GM19025 (cell line): ENCODE results near the gene TRMT61A.
A peak's percentile ranks its signal among the peaks of the same experiment; 100 is the strongest.
"Not testable (repeated sequence)": the region's sequence is repeated elsewhere in the genome, so short reads cannot be mapped to it uniquely, and the experiment has no call there.

Experiments
- ATAC-seq: cut with Tn5 transposase; IDR thresholded peaks from one replicate; pipeline ENCODE4 v1.9.1; 2021; ENCODE audit warnings: mild to moderate bottlenecking, low read depth, moderate library complexity; ENCODE audit not compliant: unreplicated experiment

TRMT61A gene

GRCh38 chr14:103521951-103522563 lies 6.9 kb upstream of the TRMT61A start:
- ATAC-seq, result no peak

GRCh38 chr14:103522649-103523574 lies 6.1 kb upstream of the TRMT61A start, which contains the start of gene CKB:
Gene CKB (minus strand): TSS chr14:103522830. CDS start chr14:103522493, 337 bp downstream.
- no peak for ATAC-seq

GRCh38 chr14:103523575-103523954 lies 5.4 kb upstream of the TRMT61A start:
- no peak for ATAC-seq

DNA sequence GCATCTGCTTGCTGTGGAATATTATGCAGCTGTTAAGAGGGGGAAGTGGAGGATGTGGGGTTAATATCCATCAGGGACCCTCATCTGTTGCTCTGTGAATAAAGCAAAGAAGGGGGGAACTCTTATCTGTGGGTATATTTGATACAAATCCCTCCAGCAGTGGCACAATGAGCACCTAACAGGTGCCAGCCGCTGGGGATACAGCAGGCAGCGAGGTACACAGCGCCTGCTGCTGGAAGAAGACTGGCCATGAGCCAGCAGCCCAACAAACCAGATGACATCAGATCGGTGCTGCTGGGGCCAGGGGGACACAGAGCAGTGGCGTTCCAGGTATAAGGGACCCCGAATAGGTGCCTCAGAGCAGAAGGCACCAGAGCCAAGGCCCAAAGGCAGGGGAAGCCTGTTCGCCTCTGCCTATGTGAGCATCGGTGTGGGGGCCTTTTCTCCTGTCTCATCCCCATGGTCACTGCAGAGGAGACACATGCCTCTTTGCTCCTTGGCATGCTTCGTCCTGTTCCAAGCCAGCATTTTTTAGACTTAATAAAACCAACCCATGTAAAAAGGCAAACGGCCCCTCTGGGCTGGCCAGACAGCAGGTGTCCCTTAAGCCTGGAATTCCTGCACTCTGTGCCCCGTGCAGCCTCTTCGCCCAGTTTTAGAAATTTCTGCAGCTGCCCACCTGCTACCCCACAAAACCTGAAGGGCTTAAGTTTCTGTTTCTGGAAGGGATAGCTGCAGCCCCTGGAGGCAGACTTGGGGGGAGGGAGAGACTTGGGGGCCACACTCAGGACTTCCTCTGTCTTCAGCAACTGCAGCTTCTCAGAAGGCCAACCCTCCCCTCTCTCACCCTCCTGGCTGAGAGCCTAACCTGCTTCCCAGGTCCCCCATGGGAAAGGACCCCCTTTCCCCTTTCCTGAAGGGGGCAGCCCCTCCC lies 4.7 kb upstream of the TRMT61A start:
- no peak for ATAC-seq

GRCh38 chr14:103525430-103526246 lies 3.4 kb upstream of the TRMT61A start:
- ATAC-seq, result not testable (repeated sequence)

- ATAC-seq, result no peak
These were observed 2.6 kb upstream of the TRMT61A start for GRCh38 chr14:103526247-103526913.

DNA sequence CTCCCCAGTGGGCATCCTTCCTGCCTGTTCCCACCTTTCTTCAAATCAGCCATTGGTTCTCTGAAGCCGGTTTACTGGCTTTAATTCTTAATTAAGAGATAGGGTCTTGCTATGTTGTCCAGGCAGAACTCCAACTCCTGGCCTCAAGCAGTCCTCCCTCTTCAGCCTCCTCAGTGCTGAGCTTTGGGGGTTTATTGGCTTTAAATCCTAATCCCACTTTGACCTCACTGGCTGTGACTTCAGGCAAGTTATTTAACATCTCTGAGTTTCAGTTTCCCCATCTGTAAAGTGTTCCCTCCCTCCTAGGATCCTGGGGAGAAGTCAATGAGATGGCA lies 2.1 kb upstream of the TRMT61A start:
- ATAC-seq, result no peak

DNA sequence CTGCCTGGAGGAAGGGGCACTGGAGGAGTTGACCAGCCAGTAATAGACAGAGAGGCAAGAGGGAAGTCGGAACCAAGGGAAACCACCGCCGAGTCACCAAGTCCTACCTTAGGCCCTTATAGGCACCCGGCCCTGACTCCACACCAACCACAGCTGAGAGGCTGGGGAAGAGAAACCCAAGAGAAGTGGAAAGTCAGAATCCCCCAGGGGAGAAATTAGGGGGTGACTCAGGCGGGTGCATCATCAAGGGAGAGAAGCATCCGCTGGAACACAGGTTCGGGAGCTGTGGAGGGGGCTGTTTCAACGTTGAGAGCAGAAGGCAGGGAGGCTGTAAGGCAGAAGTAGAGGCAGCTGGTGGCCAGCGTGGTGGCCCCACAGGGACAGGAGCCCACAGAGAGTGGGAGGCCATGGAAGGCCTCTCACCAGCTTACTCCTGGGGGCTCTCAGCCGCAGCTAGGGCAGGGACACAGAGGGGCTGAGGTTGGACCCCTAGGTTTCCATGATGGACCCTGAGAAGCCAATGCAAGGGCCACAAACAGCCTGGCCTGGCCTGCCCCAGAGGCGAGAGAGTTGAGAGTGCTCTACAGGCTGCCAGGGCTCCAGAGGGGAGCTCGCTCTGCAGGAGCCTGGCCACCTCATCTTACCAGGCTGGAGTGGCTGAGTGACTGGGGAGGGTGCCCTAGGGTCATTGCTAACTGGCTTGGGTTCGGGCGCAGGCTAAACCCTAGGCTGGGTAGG lies 1.4 kb upstream of the TRMT61A start:
- ATAC-seq, result peak; percentile 70

- no peak for ATAC-seq
These were observed 830 bp upstream of the TRMT61A start for GRCh38 chr14:103528146-103528586.

GRCh38 chr14:103529383-103530365 lies 678 bp downstream of the TRMT61A start:
- ATAC-seq, result no peak

- no peak for ATAC-seq
These were observed 1.4 kb downstream of the TRMT61A start for GRCh38 chr14:103530390-103530789.

- no peak for ATAC-seq
These were observed 1.8 kb downstream of the TRMT61A start for GRCh38 chr14:103530831-103531230.

DNA sequence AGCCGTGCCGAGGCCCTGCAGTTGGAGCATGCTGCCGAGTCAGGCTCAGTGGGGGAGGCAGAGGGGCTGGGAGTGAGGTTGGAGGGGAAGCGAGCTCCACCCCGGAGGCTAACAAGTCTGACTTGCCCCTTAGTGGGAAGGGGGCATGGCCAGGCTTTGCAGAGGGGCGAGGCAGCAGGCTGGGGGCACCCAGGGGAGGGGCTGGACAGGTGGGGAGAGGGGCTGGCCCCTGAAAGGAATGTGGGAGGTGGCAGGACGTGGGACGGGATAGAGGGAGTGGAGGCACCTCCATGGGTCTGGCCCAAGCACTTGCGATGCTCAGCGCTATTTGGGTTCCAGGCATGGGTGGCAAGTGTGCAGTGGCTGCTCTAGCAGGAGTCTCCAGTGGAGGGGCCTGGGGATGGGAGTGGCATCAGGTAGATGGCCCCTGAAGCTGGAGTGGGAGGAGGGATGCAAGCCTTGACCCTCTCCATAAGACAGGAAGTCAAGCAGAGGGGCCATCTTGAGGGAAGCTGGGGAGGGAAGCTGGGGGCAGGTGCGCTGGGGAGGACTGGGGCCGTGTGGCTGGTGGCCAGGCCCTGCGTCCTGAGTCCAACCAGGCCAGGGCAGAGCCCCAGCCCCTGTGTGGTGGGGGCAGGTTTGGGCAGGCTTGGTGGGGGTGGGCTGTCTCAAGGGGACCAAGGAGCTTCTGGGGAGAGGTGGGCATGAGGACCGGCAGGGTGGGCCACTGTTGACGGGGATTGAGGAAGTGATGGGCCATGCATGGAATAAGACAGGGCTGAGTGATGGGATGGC lies 2.6 kb downstream of the TRMT61A start:
- ATAC-seq, result no peak

GRCh38 chr14:103532216-103533136 lies 3.5 kb downstream of the TRMT61A start:
- no peak for ATAC-seq

DNA sequence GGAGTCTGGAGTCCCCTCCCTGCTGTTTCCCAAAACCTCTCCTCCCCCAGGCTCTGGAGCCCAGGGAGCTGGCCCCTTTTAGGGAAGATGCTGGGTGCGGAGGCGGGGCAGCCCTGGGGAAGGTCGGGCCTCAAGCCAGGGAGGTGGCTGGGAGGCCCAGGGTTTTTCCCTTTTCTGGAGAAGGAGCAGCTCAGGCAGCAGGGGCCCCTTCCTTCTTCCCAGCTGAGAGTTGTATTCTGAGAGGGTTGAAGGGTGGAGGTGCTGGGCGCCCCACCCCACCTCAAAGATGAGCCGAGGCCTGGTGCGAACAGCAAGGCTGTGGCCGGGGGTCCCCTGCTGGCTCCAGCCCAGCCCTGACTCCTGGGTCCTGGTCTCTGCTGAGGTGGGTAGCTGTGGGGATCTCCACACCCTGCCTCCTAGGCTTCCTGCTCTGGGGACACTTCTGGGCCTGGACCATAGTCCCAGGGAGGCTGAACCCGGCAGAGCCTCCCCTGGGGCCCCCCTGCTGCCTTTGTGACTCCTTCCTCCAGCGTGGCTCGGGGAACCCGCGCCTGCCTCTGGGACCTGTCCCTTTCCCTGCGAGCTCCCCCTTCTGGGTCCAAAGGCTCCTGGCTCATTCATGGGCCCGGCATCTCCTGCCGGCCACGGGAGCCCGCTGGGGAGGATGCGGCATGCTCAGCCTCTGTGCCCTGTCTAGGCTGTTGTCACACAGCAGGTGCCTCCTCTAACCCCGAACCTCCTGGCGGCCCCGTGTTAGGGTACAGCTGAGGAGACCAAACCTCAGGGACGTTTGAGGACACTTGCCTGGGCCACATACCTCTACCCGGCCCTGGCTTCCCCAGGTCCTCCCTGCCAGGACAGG lies 4.4 kb downstream of the TRMT61A start:
- ATAC-seq, result no peak
